ENCODE results near the gene TAF5.

GRCh38 chr10:103415581-103415980 is 47.8 kb downstream of the TAF5 start:
- no peak for TF ChIP-seq ZNF274 (IDR thresholded peaks at IDR 0.05; ENCODE audit: low read depth, low read length)
- TF ChIP-seq YY1 (IDR thresholded peaks at IDR 0.05; ENCODE audit: insufficient read depth, insufficient read length), result no peak
- no peak for TF ChIP-seq SUZ12 (IDR thresholded peaks at IDR 0.05; ENCODE audit: extremely low read depth, insufficient read depth, insufficient read length)

Measured in NT2/D1 (cell line).